Measurements from ENCODE around the gene PSME3.

- no peak for TF ChIP-seq GATA2 (IDR thresholded peaks at IDR 0.05; ENCODE audit: low read depth, low read length)
- TF ChIP-seq GATA3 (IDR thresholded peaks at IDR 0.05; ENCODE audit: low read depth, low read length) = no peak
Measured at GRCh38 chr17:42855048-42855596, 21.9 kb downstream of the PSME3 start.
